ENCODE results near the gene FRMD4B. TPM values are rescaled to one million over a fixed set of nuclear protein-coding genes. Genes with fewer than 3 reads are reported as not detected.

Gene FRMD4B
- total RNA-seq, 2 experiments from 2014 or later: not detected

DNA sequence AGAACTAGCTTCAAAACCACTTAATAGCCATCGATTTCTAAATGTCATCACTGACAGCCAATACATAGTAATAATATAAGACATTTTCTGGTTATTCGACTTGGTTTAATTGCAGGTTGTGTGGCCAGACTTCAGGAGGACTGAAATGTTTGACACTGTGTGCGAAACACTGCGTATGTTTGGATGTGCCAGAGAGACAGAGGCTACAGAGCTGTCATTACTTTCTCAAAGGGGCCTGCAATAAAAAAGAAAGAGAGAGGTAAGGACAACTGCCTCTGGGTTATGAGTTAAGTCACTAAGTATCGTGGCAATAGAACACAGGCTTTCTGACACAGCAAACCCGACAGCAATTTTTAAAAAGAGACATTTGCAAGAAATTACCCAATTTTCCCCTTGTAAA, 264.4 kb downstream of the FRMD4B start:
- ChIA-PET CTCF (ENCODE audit: unreplicated experiment) (interaction anchor here (0.6 kb wide), 1 partner anchor 32 kb away, joined by 3 read pairs; no protein-coding TSS in a partner anchor), POLR2A (interaction anchor here (0.8 kb wide), 1 partner anchor 142 kb away, joined by 3 read pairs; no protein-coding TSS in a partner anchor)
- intact Hi-C loops (cut with micrococcal nuclease; ENCODE audit: unreplicated experiment): loop anchor here (2.0 kb wide), 1 partner anchor 183 kb away; no protein-coding TSS in a partner anchor
- H3K79me2 ChIP-seq (ENCODE audit: insufficient read depth, low read depth, low read length): no peaks in the 10 kb centered on the region
- peak overlapping the region; percentile 77; the same call in 1 of the 2 replicates for H2AFZ ChIP-seq (ENCODE audit: low read length)
- no peaks in the 10 kb centered on the region for H3K9me3 ChIP-seq (ENCODE audit: low read length)
- TF ChIP-seq, protein P1, sequence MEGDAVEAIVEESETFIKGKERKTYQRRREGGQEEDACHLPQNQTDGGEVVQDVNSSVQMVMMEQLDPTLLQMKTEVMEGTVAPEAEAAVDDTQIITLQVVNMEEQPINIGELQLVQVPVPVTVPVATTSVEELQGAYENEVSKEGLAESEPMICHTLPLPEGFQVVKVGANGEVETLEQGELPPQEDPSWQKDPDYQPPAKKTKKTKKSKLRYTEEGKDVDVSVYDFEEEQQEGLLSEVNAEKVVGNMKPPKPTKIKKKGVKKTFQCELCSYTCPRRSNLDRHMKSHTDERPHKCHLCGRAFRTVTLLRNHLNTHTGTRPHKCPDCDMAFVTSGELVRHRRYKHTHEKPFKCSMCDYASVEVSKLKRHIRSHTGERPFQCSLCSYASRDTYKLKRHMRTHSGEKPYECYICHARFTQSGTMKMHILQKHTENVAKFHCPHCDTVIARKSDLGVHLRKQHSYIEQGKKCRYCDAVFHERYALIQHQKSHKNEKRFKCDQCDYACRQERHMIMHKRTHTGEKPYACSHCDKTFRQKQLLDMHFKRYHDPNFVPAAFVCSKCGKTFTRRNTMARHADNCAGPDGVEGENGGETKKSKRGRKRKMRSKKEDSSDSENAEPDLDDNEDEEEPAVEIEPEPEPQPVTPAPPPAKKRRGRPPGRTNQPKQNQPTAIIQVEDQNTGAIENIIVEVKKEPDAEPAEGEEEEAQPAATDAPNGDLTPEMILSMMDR (conservative IDR thresholded peaks at IDR 0.05; ENCODE audit: low read length): no peak
- no peak for TF ChIP-seq EZH2phosphoT487 (IDR thresholded peaks at IDR 0.05; ENCODE audit: borderline replicate concordance, low read depth, low read length)
- DNase-seq (ENCODE audit: low spot score): no peak
- H3K27ac ChIP-seq (ENCODE audit: low read depth, low read length, poor library complexity, severe bottlenecking): no peak overlapping the region
- no peaks in the 10 kb centered on the region for H3K9me2 ChIP-seq (ENCODE audit: insufficient read depth, low read length)
- H4K20me1 ChIP-seq (ENCODE audit: insufficient read depth, low read length): no peaks in the 10 kb centered on the region
- H3K36me3 ChIP-seq (ENCODE audit: insufficient read depth, low read length): no peaks in the 10 kb centered on the region
- BruUV-seq (replicated peaks): no TSS peak
- H3K4me2 ChIP-seq (ENCODE audit: low read length): no peak overlapping the region
- no peaks in the 10 kb centered on the region for H3K4me1 ChIP-seq (ENCODE audit: insufficient read depth, low read length, poor library complexity, severe bottlenecking)
- no peak overlapping the region for H3K4me3 ChIP-seq (ENCODE audit: low read depth, low read length, poor library complexity, severe bottlenecking)

DNA sequence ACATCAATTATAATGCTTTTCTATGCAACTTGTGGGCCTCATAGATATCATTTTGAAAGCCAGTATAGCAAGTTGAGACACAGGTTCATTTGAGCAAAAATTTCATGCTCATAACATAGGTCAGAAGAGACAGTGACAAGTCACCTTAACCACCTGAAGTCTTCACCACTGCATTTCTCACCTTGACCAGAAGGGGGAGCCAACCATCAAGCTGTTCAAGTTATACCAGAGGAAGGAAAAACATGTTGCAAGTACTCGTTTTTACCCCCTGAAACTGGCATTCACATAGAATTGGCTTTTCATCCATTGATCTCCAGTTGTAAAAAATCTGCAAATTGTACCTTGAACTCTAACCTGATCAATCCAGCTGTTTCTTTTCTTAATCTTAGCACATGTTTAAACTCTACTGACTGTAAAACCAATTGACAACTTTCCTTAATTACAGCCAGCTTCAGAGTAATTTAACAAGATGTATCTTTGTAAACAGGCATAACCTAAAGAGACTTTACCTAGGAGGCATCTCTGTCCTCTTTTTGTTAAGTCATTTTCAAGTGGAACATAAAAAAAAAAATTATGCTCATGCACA, 264.9 kb downstream of the FRMD4B start:
- POLR2A ChIA-PET: interaction anchor here (0.8 kb wide), 1 partner anchor 141 kb away, joined by 3 read pairs; no protein-coding TSS in a partner anchor
- H2AFZ ChIP-seq (ENCODE audit: low read length): peak overlapping the region; percentile 77; the same call in 1 of the 2 replicates

More for the DNA sequence above, 264.9 kb downstream of the FRMD4B start:
- CTCF ChIA-PET (ENCODE audit: unreplicated experiment): interaction anchor here (0.6 to 1.4 kb wide), 2 partner anchors 31 to 186 kb away, joined by 3 read pairs; no protein-coding TSS in a partner anchor
- peak; percentile 78 for DNase-seq (ENCODE audit: low spot score)
- no peak overlapping the region for H3K4me3 ChIP-seq (ENCODE audit: low read depth, low read length, poor library complexity, severe bottlenecking)
- intact Hi-C loops (cut with micrococcal nuclease; ENCODE audit: unreplicated experiment): loop anchor here (2.0 kb wide), 1 partner anchor 184 kb away; no protein-coding TSS in a partner anchor
- TF ChIP-seq, protein P1 (conservative IDR thresholded peaks at IDR 0.05; ENCODE audit: low read length): peak; percentile 95
- TF ChIP-seq EZH2phosphoT487 (IDR thresholded peaks at IDR 0.05; ENCODE audit: borderline replicate concordance, low read depth, low read length): no peak
- no peaks in the 10 kb centered on the region for H3K79me2 ChIP-seq (ENCODE audit: insufficient read depth, low read depth, low read length)
- H4K20me1 ChIP-seq (ENCODE audit: insufficient read depth, low read length): no peaks in the 10 kb centered on the region
- no peaks in the 10 kb centered on the region for H3K36me3 ChIP-seq (ENCODE audit: insufficient read depth, low read length)
- H3K9me3 ChIP-seq (ENCODE audit: low read length): no peaks in the 10 kb centered on the region
- H3K4me1 ChIP-seq (ENCODE audit: insufficient read depth, low read length, poor library complexity, severe bottlenecking): no peaks in the 10 kb centered on the region
- H3K27ac ChIP-seq (ENCODE audit: low read depth, low read length, poor library complexity, severe bottlenecking): no peak overlapping the region
- BruUV-seq (replicated peaks): no TSS peak
- no peak overlapping the region for H3K4me2 ChIP-seq (ENCODE audit: low read length)
- H3K9me2 ChIP-seq (ENCODE audit: insufficient read depth, low read length): no peaks in the 10 kb centered on the region

Measured in OCI-LY7 (cell line).